IPS DF 4.7 (cell line): Measurements from ENCODE around the gene HSF4.
"Not testable (repeated sequence)": the region's sequence is repeated elsewhere in the genome, so short reads cannot be mapped to it uniquely, and the experiment has no call there.

Source experiments
- DNase-seq: peaks from one replicate; pipeline ENCODE4 v3.0.0-alpha.2; 2013; ENCODE audit warnings: low spot score; ENCODE audit errors: extremely low read depth

Gene HSF4, protein sequence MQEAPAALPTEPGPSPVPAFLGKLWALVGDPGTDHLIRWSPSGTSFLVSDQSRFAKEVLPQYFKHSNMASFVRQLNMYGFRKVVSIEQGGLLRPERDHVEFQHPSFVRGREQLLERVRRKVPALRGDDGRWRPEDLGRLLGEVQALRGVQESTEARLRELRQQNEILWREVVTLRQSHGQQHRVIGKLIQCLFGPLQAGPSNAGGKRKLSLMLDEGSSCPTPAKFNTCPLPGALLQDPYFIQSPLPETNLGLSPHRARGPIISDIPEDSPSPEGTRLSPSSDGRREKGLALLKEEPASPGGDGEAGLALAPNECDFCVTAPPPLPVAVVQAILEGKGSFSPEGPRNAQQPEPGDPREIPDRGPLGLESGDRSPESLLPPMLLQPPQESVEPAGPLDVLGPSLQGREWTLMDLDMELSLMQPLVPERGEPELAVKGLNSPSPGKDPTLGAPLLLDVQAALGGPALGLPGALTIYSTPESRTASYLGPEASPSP

GRCh38 chr16:67164599-67165061, at the start of gene HSF4:
HSF4 (plus strand) TSS chr16:67164745; CDS start chr16:67164812, 67 bp downstream.
- no peak for DNase-seq

- no peak for DNase-seq
Observed at GRCh38 chr16:67114793-67115192, 49.8 kb upstream of the HSF4 start.

DNA sequence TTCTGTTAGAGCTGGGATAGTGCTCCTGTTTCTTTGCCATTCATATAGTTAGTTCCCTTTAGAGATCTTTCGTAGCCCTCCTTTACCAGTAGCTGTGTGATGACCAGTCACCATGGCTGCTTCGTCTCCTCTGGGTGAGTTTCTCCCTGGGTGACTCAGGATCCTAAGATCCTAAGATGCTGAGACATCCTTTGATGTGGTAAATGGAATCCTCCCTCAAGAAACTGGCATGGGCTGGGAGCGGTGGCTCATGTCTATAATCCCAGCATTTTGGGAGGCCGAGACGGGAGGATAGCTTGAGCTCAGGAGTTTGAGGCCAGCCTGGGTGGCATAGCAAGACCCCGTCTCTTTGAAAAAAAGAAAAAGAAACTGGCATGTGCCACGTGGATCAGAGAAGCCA, 48.9 kb upstream of the HSF4 start:
- no peak for DNase-seq

DNA sequence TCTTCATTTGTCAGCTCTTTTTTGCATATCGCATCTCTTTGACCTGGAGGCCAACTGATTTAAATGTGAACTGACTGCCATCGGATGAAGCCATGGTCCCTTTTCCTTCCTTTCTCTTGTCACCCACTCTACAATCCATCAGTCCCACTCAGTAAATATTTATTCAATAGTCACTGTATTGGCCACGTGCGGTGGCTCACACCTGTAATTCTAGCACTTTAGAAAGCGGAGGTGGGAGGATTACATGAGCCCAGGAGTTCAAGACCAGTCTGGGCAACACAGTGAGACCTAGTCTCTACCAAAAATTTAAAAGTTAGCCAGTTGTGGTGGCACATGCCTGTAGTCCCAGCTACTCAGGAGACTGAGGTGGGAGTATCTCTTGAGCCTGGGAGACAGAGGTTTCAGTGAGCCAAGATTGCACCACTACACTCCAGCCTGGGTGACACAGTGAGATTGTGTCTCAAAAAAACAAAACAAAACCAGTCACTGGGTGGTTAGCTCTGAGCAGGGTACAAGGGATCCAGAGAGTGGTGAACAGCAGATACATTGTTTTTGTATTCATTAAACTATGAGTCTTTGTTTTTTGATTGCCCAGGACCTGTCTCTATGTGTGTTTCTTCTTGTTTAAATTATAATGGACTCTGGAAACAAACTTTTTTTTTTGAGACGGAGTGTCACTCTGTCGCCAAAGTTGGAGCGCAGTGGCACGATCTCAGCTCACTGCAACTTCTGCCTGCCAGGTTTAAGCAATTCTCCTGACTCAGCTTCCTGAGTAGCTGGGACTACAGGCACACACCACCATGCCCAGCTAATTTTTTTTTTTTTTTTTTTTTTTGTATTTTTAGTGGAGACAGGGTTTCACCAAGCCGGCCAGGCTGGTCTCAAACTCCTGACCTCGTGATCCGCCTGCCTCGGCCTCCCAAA, 47.9 kb upstream of the HSF4 start:
- DNase-seq, result no peak

DNA sequence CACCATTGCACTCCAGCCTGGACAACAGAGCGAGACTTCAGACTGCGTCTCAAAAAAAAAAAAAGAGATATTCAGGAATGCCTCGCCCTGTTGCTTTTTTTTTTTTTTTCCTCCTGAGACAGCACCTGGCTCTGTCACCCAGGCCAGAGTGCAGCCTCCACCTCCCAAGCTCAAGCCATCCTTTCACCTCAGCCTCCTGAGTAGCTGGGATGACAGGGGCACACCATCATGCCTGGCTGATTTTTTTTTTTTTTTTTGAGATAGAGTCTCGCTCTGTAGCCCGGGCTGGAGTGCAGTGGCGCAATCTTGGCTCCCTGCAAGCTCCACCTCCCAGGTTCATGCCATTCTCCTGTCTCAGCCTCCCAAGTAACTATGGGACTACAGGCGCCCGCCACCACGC, 46.8 kb upstream of the HSF4 start:
- no peak for DNase-seq

GRCh38 chr16:67120025-67120424, 44.5 kb upstream of the HSF4 start:
- no peak for DNase-seq

GRCh38 chr16:67122799-67123198, 41.7 kb upstream of the HSF4 start:
- DNase-seq, result not testable (repeated sequence)

DNA sequence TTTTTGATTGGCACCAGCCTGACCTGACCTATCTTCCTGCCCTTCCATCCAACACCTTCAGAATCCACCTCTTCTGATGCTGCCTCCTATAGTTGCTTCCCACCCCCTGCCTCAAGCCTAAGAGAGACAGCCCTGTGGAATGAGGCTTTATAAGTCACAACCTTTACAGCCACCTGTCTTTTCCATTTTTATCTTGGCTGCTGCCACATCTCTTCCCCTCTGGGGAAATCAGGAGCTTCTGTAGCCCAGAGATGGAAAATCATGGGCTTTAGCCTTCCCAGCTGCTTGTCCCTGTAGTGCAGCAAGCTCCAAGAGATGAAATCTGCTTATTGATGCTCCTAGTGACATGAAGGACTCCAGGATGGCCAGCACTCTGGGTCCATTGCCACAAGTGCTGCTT, 36.1 kb upstream of the HSF4 start:
- no peak for DNase-seq

DNA sequence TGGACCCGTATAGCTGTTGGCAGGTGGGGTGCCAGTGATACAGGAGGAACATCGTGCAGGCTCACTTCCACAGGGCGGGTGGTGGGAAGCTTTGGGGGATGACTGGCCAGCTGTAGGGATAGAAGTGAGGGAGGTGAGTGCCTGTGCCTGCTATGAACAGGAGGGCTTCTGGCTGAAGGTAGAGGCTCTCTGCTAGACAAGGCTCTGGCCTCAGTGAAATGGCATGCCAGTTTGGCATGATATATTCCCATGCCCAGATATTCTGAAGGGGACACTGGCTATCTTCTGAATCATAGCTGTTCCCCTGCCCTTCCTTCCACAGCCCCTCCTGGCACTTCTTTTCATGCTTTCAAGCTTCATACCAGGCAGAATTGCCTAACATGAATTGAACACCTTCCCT, 35.7 kb upstream of the HSF4 start:
- no peak for DNase-seq

DNA sequence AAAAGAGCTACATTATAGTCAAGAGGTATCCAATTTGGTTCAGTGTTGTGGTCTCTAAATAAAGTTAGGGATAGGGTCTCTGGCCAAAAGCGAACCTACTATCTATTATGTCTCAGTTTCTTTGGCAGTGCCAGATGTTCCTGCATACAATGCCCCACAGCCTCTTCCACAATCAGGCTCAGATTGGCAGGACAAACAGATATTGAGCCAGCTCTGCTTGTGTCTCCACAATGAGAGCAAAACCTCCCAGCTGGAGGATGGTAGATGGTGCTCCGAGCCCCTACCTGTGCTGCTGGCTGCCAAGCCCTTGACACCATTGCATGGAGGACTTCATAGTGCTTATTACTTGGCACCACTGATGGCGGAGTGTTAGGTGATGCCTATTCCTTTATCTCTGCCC, 35.1 kb upstream of the HSF4 start:
- DNase-seq, result no peak

- DNase-seq, result no peak
Observed at GRCh38 chr16:67137605-67138004, 26.9 kb upstream of the HSF4 start.

DNA sequence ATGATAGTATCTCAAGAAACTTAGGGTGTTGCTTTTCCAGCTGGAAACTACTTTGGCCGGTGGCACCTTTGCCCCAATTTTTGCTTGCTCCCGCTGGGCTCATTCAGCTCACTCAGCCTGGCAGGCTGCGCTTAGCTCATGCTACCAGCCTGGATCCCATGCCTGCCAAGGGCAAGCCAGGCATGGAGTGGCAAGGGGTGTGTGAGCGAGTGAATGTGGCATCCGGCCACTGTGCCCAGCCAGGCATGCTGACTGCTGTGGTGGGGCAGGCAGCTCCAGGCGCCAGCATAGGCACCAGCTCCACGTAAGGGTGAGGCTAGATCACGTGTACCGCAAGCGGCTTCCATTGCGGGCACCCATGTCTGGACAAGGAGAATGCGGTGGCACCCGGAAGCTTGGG, 23.2 kb upstream of the HSF4 start:
- DNase-seq, result no peak

DNA sequence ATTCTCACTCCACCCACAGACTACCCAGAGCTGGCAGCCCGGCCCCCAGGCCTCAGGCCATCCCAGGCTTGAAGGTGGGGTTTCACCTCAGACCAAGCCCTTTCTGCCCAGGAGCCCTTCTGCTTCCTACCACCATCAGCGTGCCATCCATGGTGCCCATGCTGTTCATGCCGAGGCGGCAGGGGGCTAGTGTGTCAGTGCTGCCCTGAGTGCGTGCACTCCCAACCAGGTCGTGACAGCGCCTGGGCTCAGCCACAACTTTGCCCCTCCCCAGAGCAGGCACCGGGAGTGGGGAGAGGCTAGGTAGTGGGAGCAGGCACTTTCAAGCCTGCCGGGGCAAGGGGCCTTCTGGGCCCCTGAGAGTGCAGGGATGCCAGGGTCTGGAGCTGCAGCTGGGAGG, 22.2 kb upstream of the HSF4 start:
- no peak for DNase-seq

DNA sequence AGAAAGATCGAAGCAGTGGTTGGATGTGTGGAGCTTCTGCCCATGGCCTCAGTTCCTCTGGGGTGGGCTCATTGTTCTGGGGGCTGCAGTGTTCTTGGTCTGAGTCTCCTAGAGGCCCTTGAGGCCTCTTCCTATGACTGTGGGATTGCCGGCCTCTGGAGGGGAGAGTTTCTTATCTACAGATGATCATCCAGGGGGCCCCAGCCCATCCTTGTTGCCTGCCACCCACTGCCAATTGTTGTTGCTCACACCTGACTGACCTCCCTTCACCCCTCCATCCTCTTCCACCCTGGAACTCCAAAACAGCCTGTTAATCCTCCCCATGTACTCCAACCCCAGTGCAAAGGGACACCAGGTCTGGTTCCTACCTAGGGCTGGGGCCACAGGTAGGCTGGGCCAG, 19.6 kb upstream of the HSF4 start:
- DNase-seq, result no peak

DNA sequence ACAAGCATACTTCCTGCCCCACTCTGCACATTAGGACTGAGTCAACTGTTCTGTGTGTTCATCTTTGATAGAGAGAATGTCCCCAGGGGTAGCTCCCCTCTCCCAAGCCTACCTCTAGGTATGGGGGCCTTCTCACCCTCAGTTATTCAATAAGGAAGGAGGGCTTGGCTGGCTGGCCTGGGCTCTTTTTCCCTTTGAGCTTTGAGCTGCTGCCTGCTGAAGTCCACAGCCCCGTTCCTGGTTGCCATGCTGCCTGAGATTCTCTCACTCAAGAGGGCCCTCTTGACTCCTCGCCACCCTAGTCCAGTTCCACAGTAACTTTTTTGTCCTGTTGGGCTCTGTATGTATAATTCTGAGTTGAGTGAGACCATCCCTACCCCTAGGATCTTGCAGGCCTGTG, 18.8 kb upstream of the HSF4 start:
- DNase-seq, result no peak

DNA sequence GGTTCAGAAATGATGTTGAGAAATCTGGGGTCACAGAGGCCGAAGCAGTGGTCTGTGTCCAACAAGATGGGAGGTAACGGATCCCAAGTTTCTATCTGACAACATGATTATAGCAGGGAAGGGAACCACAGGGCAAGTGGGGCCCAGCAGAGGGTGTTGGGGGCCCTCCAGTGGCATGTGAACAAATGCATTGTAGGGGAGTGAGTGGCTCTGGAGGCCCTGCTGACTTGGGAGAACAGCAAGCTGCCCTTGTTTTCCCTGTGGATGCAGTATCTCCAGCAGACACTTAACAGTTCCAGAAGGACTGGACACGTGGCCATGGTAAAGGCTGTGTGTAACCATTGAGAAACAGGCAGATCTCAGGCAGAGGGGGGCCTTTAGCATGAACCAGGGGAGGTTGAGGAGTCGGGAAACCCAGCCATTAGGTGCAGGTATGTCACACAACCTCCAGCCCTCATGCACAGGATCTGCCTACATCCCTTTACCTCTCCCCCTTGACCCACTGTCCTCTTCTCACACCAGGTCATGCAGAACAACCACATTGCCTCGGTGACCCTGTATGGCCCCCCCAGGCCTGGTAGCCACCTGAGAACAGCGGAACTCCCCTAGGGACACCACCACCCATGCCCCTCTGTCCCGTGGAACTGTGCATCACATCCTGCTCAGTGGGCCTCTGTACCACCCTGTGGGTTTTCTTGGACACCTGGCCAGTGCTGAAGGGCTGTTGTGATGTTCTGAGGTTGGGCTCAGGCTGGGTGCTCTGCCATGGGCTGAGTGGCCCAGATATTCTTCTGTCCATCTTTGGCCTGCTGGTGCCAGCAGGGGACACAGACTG, 17.8 kb upstream of the HSF4 start:
- no peak for DNase-seq

GRCh38 chr16:67147437-67148140, 17.0 kb upstream of the HSF4 start:
- DNase-seq, result no peak

- DNase-seq, result no peak
Observed at GRCh38 chr16:67148221-67148620, 16.3 kb upstream of the HSF4 start.

- DNase-seq, result no peak
Observed at GRCh38 chr16:67148656-67149275, 15.8 kb upstream of the HSF4 start.
